Mesenchymal stem cell (in vitro differentiated cells and primary cell): ENCODE measurements around the gene BMPR1B.

Experiments used
- DNase-seq: peaks from one replicate; pipeline ENCODE4 v3.0.0-alpha.2; 2013
- H2AFZ ChIP-seq: one replicate; pipeline ENCODE4 v1.6.1; 2013; ENCODE audit warnings: low read depth, mild to moderate bottlenecking, control low read depth, inconsistent platforms, low read length, moderate library complexity
- H2AK5ac ChIP-seq: 2 replicates; pipeline ENCODE4 v1.6.1; 2013; ENCODE audit warnings: low read length, moderate library complexity, mild to moderate bottlenecking, inconsistent platforms; ENCODE audit not compliant: severe bottlenecking
- H2BK120ac ChIP-seq: one replicate; pipeline ENCODE4 v1.6.1; 2013; ENCODE audit warnings: low read depth, mild to moderate bottlenecking, inconsistent platforms, low read length, moderate library complexity
- H2BK12ac ChIP-seq, 2 experiments: one replicate each; pipeline ENCODE4 v1.6.1; 2013; ENCODE audit warnings: inconsistent platforms in 2 of 2, low read length in 2 of 2, mild to moderate bottlenecking in 2 of 2, moderate library complexity in 2 of 2, control low read depth in 1 of 2
- H2BK15ac ChIP-seq: one replicate; pipeline ENCODE4 v1.6.1; 2013; ENCODE audit warnings: mild to moderate bottlenecking, low read depth, inconsistent platforms; ENCODE audit not compliant: poor library complexity, severe bottlenecking
- H2BK5ac ChIP-seq: 2 replicates; pipeline ENCODE4 v1.6.1; 2013; ENCODE audit warnings: low read depth, mild to moderate bottlenecking, low read length, control low read depth, inconsistent platforms; ENCODE audit not compliant: poor library complexity, severe bottlenecking
- H3K14ac ChIP-seq, 2 experiments: one replicate each; pipeline ENCODE4 v1.6.1; 2013; ENCODE audit warnings: inconsistent platforms in 2 of 2, low read length in 2 of 2, control low read depth in 1 of 2, mild to moderate bottlenecking in 1 of 2, moderate library complexity in 1 of 2
- H3K18ac ChIP-seq, 2 experiments: one replicate each; pipeline ENCODE4 v1.6.1; 2013; ENCODE audit warnings: inconsistent platforms in 2 of 2, low read length in 2 of 2, control low read depth in 1 of 2, low read depth in 1 of 2, mild to moderate bottlenecking in 1 of 2
- H3K23ac ChIP-seq, 2 experiments: one replicate each; pipeline ENCODE4 v1.6.1; 2013; ENCODE audit warnings: inconsistent platforms in 2 of 2, low read length in 2 of 2, mild to moderate bottlenecking in 2 of 2, moderate library complexity in 2 of 2, control low read depth in 1 of 2
- H3K27ac ChIP-seq: 2 replicates; pipeline ENCODE4 v1.5.1; 2013; ENCODE audit warnings: mild to moderate bottlenecking, moderate library complexity, low read length, control low read depth, inconsistent platforms; ENCODE audit not compliant: poor library complexity, severe bottlenecking
- H3K27me3 ChIP-seq, 2 experiments: 2 replicates each; pipeline versions ENCODE4 v1.6.1 to v1.7.0; 2013; ENCODE audit warnings: low read length in 2 of 2, mild to moderate bottlenecking in 2 of 2, moderate library complexity in 2 of 2, control low read depth in 1 of 2, inconsistent platforms in 1 of 2; ENCODE audit not compliant: control insufficient read depth in 1 of 2, insufficient read depth in 1 of 2
- H3K36me3 ChIP-seq, 2 experiments: 2 replicates each; pipeline versions ENCODE4 v1.6.1 to v1.7.0; 2013; ENCODE audit warnings: low read length in 2 of 2, control low read depth in 1 of 2, inconsistent platforms in 1 of 2, low read depth in 1 of 2, mild to moderate bottlenecking in 1 of 2; ENCODE audit not compliant: insufficient read depth in 2 of 2, control insufficient read depth in 1 of 2
- H3K4ac ChIP-seq, 2 experiments: one replicate each; pipeline ENCODE4 v1.6.1; 2013; ENCODE audit warnings: inconsistent platforms in 2 of 2, low read length in 2 of 2, mild to moderate bottlenecking in 2 of 2, moderate library complexity in 2 of 2, control low read depth in 1 of 2, low read depth in 1 of 2
- H3K4me1 ChIP-seq: 2 replicates; pipeline ENCODE4 v1.6.1; 2013; ENCODE audit warnings: low read depth, low read length, control low read depth; ENCODE audit not compliant: control insufficient read depth, insufficient read depth
- H3K4me2 ChIP-seq: 2 replicates; pipeline ENCODE4 v1.6.1; 2013; ENCODE audit warnings: low read length, mild to moderate bottlenecking, inconsistent platforms; ENCODE audit not compliant: poor library complexity, severe bottlenecking
- H3K4me3 ChIP-seq, 2 experiments: 2 replicates each; pipeline versions ENCODE4 v1.5.1 to v1.7.0; 2013; ENCODE audit warnings: low read length in 2 of 2, mild to moderate bottlenecking in 2 of 2, control low read depth in 1 of 2, low read depth in 1 of 2; ENCODE audit not compliant: insufficient read depth in 1 of 2
- H3K79me1 ChIP-seq: replicated peaks from 2 replicates; pipeline ENCODE4 v1.6.1; 2013; ENCODE audit warnings: mild to moderate bottlenecking, control low read depth, low read length, inconsistent platforms; ENCODE audit not compliant: poor library complexity, severe bottlenecking
- H3K9ac ChIP-seq: 2 replicates; pipeline ENCODE4 v1.7.0; 2013; ENCODE audit warnings: mild to moderate bottlenecking, low read length, moderate library complexity
- H3K9me3 ChIP-seq: 2 replicates; pipeline ENCODE4 v1.7.0; 2013; ENCODE audit warnings: mild to moderate bottlenecking, low read length; ENCODE audit not compliant: control insufficient read depth
- H4K8ac ChIP-seq: one replicate; pipeline ENCODE4 v1.6.1; 2013; ENCODE audit warnings: inconsistent platforms, mild to moderate bottlenecking, low read length, moderate library complexity
- H4K91ac ChIP-seq: one replicate; pipeline ENCODE4 v1.6.1; 2013; ENCODE audit warnings: mild to moderate bottlenecking, low read length, inconsistent platforms
- WGBS: methylation state at CpG from one replicate; pipeline ENCODE4 v1.1.7; 2013; ENCODE audit warnings: mixed read lengths; 5-methylcytosine and 5-hydroxymethylcytosine counted together

The BMPR1B gene

DNA sequence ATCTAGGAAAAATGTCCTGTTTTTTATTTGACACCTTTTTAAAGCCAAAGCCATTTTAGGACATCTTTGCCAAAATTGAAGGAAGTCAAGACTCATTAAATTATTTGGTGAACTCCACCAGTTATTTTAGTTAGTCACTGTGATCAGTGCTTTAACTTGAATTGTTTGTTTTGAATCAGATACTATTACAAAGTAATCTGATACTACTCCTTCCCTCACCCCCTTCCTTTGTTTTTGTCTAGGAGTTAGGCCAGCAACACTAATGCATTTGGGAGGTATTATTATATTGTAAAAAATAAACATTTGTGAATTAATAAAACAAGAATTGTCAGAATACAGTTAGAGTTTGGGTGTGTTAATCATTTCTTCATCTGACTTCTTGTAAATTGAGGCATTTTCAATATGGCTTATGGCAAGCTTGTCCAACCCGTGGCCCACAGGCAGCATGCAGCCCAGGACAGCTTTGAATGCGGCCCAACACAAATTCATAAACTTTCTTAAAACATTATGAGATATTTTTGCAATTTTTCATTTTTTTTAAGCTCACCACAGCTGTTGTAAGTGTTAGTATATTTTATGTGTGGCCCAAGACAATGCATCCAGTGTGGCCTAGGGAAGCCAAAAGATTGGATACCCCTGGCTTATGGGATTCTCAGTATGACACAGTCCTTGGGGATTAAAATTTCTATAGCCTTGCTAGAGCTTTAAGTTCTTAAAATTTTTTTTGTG lies 182.2 kb downstream of the BMPR1B start:
- Histone ChIP-seq H3K4ac (no peak overlapping the region), H2BK120ac (no peak overlapping the region)
- 40% methylated on average over 1 of the region's 2 CpGs for WGBS

DNA sequence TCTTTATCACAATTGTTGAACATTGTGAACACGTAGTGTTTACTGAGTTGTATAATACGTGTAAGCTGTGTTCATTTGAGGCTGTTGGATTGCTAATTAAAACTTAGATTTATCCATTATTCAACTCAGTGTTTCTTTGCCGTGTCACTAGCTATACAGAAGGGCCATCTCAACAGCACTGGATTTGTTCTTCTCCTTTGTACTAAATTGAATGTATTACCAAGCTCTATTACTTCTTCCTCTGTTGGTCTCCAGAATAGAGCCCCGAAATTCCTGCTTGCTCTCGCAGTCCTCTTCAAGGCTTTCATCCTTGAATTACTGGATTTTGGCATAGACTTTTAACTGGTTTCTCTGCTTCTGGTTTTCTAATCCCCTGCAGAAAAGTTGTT lies 182.8 kb downstream of the BMPR1B start:
- Histone ChIP-seq H3K4me2 (no peak overlapping the region), H4K8ac (no peak overlapping the region), H3K4me1 (no peaks in the 10 kb centered on the region), H3K36me3 (no peaks in the 10 kb centered on the region), H3K27me3 (no peaks in the 10 kb centered on the region), H3K79me1 (no peaks in the 10 kb centered on the region), H3K4ac (no peak overlapping the region), H4K91ac (no peak overlapping the region), H3K4me3 (no peak overlapping the region), H3K18ac (no peak overlapping the region), H3K27ac (no peak overlapping the region), H2BK12ac (no peak overlapping the region), H2AFZ (no peak overlapping the region), H3K9ac (no peak overlapping the region), H2BK120ac (no peak overlapping the region), H2AK5ac (no peak overlapping the region), H2BK15ac (no peak overlapping the region), H3K9me3 (no peaks in the 10 kb centered on the region), H3K23ac (no peak overlapping the region), H3K14ac (no peak overlapping the region), H2BK5ac (no peak overlapping the region)
- no peak for DNase-seq
- WGBS, result 96% methylated on average over 4 of the region's 5 CpGs

More for the DNA sequence above, 182.2 kb downstream of the BMPR1B start:
- Histone ChIP-seq H3K27me3 (no peaks in the 10 kb centered on the region), H3K79me1 (no peaks in the 10 kb centered on the region), H4K8ac (no peak overlapping the region), H2AFZ (no peak overlapping the region), H3K27ac (no peak overlapping the region), H3K36me3 (no peaks in the 10 kb centered on the region), H3K18ac (no peak overlapping the region), H3K9me3 (no peaks in the 10 kb centered on the region), H4K91ac (no peak overlapping the region), H3K4me3 (no peak overlapping the region), H2BK12ac (no peak overlapping the region), H2AK5ac (no peak overlapping the region), H3K14ac (no peak overlapping the region), H2BK5ac (no peak overlapping the region), H2BK15ac (no peak overlapping the region), H3K9ac (no peak overlapping the region), H3K23ac (no peak overlapping the region), H3K4me2 (no peak overlapping the region), H3K4me1 (no peaks in the 10 kb centered on the region)
- no peak for DNase-seq

DNA sequence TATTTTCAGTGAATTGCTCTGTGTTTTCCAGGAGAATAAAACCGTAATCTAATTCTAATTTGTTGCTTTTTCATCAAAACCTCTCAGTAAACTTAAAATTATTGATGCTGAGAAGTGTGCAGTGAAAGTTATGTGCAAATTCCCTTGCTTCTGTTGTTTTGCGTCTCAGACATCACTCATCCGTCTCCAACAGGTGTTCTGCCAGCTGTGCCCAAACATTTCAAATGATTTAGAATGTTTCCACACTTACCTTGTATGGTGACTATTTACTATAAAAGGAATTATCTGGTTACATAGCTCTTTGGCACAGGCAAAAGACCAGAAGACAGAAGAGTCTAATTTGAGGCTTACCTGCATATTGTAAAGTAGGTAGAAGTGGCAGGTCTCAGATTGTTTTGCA lies 184.0 kb downstream of the BMPR1B start:
- no peaks in the 10 kb centered on the region for H3K9me3 ChIP-seq
- H2BK5ac ChIP-seq, result no peak overlapping the region
- no peak overlapping the region for H3K4ac ChIP-seq
- no peaks in the 10 kb centered on the region for H3K27me3 ChIP-seq
- H3K4me1 ChIP-seq, result no peaks in the 10 kb centered on the region
- H2BK15ac ChIP-seq, result no peak overlapping the region
- DNase-seq, result no peak
- no peak overlapping the region for H3K9ac ChIP-seq
- H3K4me3 ChIP-seq, result no peak overlapping the region
- no peak overlapping the region for H2AK5ac ChIP-seq
- no peak overlapping the region for H2AFZ ChIP-seq
- H3K14ac ChIP-seq, result no peak overlapping the region
- H3K79me1 ChIP-seq, result no peaks in the 10 kb centered on the region
- H3K4me2 ChIP-seq, result no peak overlapping the region
- no peak overlapping the region for H4K8ac ChIP-seq
- WGBS, result no CpG with 5 or more reads among the region's 3 CpGs
- no peaks in the 10 kb centered on the region for H3K36me3 ChIP-seq
- no peak overlapping the region for H2BK12ac ChIP-seq
- H3K23ac ChIP-seq, result no peak overlapping the region
- no peak overlapping the region for H2BK120ac ChIP-seq
- no peak overlapping the region for H3K18ac ChIP-seq
- H3K27ac ChIP-seq, result no peak overlapping the region
- no peak overlapping the region for H4K91ac ChIP-seq

DNA sequence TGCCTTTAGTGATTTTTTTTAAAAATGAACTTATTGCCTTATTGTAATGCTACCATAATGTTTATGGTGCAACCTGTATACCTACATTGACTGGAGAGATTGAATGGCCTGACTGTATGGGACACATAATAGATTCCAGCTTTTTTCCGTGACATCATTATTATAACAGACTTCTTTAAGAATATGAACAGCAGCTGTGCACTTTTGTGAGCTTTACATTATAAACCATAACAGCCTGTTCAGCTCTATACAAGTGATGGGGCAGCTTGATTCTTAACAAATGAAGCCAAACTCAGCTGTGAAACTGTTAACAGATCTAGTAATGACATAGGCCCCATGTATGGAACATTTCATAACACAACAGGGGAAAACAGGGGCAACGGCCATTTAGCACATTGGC lies 187.0 kb downstream of the BMPR1B start:
- no peak overlapping the region for H4K8ac ChIP-seq
- H3K9me3 ChIP-seq, result no peaks in the 10 kb centered on the region
- no peak overlapping the region for H3K4me2 ChIP-seq
- H2BK120ac ChIP-seq, result no peak overlapping the region
- WGBS, result 100% methylated on average over 1 of the region's 2 CpGs
- no peaks in the 10 kb centered on the region for H3K4me1 ChIP-seq
- no peak overlapping the region for H4K91ac ChIP-seq
- H2AK5ac ChIP-seq, result no peak overlapping the region
- no peak overlapping the region for H3K27ac ChIP-seq
- no peak overlapping the region for H3K23ac ChIP-seq
- DNase-seq, result no peak
- H2BK12ac ChIP-seq, result no peak overlapping the region
- H3K14ac ChIP-seq, result no peak overlapping the region
- H3K18ac ChIP-seq, result no peak overlapping the region
- H3K36me3 ChIP-seq, result no peaks in the 10 kb centered on the region
- no peak overlapping the region for H2AFZ ChIP-seq
- H3K4ac ChIP-seq, result no peak overlapping the region
- no peak overlapping the region for H3K4me3 ChIP-seq
- H3K9ac ChIP-seq, result no peak overlapping the region
- no peak overlapping the region for H2BK15ac ChIP-seq
- H3K79me1 ChIP-seq, result no peaks in the 10 kb centered on the region
- H3K27me3 ChIP-seq, result no peaks in the 10 kb centered on the region
- H2BK5ac ChIP-seq, result no peak overlapping the region
